Inflammatory macrophage treated with lipopolysaccharide for 1 hour (primary cell): ENCODE data around the gene ZNF586.
"Not testable (repeated sequence)": the region's sequence is repeated elsewhere in the genome, so short reads cannot be mapped to it uniquely, and the experiment has no call there.

Experiments used
- DNase-seq, 2 donors: peaks; one replicate each; pipeline ENCODE4 v3.0.0-alpha.2; 2020 to 2022

ZNF586 gene

DNA sequence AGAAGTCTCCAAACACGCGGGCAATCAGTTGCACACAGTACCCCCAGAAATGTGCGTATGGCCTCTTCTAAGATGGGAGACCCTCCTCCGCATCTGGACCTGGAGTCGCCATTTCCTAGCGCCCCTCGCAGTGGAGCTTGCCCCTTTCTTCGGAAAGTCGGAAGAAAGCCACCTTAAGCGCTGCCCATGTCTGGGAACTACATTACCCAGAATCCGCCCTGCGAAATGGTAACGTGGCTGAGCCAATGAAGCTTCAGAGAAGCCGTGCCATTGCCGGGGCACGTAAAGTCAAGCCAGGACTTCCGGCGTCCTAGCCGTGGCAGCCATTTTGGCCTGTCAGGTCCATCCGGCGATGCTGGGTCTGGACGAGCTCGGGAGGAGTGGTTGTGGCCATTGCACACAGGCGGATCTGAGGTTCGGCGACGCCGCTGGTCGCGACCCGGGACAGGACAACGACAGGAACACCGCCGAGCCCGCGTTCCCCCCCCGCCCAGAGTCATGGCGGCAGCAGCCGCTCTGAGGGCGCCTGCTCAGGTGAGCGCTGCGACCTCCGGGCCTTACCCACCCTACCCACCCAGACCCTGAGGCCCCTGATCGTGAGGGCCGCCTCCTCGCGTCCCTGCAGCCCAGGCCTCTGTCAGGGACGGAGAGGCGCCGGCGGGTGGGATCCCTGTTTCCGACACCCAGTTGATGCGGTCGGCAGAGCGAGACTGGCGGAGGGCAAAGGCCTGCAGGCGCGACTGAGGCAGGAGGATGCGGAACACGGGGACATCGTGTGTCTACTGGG lies at the start of gene ZNF586:
TSS of gene ZNF586 (plus strand) at position 332 of the 787 bp plus-strand sequence. CDS start at position 499, 167 bp downstream.
- peak; percentile 91 to 93 for DNase-seq

DNA sequence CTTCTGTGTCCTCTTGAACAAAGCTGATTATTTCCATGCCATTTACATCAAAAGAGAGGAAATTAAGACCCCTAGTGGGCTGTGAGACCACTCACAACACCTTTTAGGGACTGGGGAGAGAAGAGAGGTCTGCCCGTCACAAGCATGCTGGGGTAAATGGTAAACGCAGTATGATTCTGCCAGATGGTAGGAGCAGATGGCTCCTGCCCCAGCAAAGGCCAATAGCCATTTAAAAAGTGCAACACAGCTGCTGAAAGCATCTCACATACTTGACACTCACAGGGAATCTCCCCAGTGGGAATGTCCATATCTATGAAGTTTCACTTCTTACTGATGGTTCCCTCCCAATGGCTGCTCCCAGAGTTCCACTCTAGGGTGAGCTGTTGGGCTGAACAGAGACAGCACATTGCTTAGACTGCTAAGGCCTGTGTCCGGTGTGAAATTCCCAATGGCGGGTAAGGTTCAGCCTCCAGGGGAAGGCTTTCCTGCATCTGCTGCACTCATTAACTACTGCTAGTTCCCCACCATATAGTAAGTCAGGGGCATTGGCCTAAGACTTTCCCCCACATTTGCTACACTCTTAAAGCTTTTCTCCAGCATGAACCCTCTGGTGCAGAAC lies 49.5 kb upstream of the ZNF586 start:
- DNase-seq = no peak

DNA sequence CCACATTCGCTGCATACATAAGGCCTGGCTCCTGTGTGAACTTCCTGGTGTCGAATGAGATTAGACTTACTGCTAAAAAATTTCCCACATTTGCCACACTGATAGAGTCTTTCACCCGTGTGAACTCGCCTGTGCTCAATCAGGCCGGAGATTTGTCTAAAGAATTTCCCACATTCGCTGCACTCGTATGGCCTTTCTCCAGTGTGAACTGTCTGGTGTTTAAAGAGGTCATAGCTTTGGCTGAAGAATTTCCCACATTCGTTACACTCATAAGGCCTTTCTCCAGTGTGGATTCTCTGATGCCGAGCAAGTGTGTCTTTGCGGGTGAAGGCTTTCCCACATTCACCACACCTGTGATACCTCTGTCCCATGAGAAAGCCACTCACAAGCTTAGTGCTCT lies 48.6 kb upstream of the ZNF586 start:
- no peak for DNase-seq

DNA sequence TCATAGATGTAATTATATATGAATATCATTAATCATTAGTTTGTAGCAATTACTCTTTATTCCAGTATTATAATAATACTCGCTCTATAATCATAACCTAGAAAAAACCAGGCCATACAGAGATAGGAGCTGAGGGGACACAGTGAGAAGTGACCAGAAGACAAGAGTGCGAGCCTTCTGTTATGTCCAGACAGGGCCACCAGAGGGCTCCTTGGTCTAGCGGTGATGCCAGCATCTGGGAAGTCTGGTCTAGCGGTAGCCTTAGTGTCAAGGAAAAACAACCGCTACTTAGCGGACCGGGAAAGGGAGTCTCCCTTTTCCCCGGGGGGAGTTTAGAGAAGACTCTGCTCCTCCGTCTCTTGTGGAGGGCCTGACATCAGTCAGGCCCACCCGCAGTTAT lies 31.2 kb upstream of the ZNF586 start:
- DNase-seq = peak; percentile 20

DNA sequence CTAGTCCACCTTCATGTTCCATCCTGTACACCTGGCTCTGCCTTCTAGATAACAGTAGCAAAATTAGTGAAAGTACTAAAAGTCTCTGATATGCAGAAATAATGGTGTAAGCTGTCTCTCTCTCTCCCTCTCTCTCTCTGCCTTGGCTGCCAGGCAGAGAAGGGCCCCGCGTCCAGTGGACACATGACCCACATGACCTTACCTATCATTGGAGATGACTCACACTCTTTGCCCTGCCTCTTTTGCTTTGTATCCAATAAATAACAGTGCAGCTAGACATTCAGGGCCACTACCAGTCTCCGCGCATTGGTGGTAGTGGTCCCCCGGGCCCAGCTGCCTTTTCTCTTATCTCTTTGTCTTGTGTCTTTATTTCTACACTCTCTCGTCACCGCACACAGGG lies 30.7 kb upstream of the ZNF586 start:
- DNase-seq = not testable (repeated sequence)

DNA sequence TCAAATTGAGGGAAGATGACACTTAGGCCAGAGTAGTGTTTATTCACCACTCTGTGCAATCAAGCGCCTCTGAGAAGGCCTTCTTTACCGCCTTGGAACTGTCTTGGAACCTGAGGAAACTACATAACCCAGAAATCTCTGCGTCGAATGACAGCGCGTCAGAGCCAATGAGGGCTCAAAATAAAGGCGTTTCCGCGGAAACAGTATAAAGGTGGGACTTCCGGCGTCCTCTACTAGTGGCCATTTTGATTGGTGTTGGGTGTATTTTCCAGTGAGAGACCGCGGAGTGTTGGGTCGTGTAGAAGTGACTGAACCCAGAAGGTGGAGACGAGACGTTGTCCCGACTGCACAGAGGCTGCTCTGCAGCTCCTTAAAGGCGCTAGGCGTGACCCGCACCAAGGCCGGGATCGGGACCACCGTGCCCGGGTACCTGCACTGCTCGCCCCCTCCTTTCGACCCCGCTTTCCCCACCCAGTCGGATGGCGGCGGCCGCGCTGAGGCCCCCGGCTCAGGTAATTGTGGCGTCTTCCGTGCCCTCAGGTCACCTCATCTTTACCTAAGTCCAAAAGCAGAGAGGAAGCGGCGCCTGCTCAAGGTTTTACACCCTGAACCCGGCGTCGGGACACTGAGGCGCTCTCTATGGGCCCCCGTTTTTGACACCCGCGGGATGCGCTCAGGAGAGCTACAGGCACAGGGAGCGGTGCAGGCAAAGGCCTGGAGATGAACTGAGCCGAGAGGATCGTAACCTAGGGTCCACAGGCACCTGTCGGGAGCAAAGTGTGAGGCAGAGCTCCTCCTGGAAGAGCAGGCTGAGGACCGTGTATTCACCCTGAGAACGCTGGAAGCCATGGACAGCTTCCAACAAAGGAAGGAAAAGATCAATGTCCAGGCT lies 22.6 kb upstream of the ZNF586 start, which contains the start of gene ZNF776:
TSS of gene ZNF776 (plus strand) at position 236 of the 892 bp plus-strand sequence. CDS start at position 480, 244 bp downstream.
- peak; percentile 91 to 95 for DNase-seq

DNA sequence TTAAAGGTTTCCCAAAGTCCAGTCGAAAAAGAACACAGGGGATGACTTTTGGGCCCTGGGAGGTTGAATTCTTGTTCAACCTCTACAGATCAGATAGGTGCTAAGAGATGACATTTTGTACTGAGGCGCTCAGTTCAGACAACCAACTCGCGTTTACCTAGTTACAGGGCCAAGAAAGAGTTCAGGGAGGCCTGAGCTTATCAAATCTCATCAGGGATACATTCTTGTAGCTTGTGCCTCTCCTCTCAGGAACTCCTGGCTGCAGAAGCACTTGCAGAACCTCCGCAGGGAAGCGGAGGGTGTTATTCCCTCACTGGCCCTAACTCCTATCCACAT lies 22.0 kb upstream of the ZNF586 start:
- DNase-seq = no peak

DNA sequence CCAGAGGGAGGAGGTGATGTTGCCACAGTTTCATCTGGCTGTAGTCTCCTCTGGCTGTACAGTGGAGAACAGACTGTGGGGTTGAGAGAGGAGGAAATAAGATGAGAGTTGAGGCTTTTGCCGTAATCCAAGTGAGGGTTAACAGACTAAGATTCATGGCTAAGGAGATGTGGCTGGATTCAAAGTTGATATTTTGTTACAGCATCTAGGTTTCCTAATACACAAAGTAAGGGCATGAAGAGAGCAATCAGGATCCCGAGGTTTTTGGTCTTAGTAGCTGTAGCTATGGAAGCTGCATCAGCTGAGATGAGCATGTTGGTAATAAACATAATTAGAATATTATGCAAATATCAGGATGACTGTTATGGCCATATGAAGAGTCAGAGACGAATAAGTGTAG lies 21.4 kb upstream of the ZNF586 start:
- no peak for DNase-seq

DNA sequence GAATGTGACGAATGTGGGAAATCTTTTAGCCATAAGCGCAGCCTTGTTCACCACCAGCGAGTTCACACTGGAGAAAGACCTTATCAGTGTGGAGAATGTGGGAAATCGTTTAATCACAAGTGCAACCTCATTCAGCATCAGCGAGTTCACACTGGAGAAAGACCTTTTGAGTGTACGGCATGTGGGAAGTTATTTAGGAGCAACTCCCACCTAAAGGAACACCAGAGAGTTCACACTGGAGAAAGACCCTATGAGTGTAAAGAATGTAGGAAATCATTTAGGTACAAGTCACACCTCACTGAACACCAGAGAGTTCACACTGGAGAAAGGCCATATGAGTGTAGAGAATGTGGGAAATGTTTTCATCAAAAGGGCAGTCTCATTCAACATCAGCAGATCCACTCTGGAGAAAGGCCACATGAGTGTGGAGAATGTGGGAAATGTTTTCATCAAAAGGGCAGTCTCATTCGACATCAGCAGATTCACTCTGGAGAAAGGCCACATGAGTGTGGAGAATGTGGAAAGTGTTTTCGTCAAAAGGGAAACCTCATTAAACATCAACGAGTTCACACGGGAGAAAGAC lies 15.3 kb upstream of the ZNF586 start:
- no peak for DNase-seq

DNA sequence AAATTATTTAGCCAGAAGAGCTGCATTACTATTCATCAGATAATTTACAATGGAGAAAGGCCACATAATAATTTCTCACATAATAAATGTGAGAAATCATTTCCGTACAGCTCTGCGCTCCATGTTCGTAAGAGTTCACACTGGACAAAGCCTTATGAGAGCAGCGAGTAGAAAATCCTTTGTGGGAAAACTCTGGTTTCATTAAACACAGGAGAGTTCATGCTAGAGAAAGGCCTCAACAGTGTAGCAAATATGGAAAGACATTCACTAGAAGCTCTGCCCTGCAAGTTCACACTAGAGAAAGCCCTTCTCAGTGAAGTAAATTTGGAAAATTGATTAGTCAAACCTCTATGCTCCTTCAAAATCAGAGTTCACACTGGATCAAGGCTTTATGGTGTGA lies 14.4 kb upstream of the ZNF586 start:
- DNase-seq = no peak

DNA sequence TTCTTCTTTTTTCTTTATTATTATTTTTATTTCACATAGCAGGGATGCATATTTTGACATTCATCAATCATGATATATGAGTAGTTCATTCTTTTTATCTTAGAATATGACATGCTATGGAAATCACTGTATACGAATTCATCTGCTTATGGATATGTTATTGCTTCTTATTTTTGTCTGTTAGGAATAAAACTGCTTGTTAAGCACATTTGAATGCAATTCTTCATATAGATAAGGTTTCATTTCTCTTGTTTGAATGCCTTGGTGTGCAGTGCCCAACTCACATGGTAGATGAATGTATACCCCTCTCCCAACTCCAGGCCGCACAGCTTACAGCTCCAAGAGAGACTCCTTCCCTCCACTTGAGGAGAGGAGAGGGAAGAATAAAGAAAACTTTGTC lies 11.5 kb upstream of the ZNF586 start:
- no peak for DNase-seq

DNA sequence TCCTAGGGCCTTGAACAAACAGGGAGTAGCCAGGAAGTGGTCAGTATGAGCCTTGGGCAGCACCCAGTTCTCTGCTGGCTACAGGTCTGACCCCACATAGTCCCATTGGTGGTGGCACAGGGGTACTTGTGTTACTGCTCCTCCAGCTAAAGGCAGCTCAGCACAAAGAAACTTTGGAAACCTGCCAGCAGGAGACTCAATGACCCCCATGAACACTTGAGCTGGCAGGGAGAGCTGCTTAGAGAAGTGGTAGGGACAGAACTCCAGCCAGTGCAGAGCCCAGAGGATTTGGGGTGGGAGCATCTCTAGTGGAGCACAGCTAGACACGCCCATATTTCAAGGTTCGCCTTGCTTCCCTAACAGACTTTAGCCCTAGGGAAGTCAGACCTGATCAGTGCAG lies 10.4 kb upstream of the ZNF586 start:
- DNase-seq = no peak

DNA sequence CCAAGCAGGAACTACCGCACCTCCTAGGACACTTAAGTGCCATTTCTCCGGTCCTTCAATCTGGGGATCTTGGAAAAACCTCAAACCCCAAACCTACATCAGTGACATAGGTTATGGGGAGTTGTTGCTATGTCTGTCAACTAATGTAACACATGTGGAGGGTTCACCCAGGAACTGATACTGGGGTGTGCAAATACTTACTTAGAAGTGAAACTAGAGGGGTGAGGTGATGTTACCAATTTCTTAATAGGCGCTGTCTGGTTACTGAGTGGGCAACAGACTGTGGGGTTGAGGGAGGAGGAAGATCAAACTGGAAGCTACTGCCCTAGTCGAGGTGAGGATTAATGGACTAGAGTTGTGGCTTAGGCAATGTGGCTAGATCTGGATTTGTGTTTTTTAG lies 1.9 kb downstream of the ZNF586 start:
- peak; percentile 27 to 74 for DNase-seq

DNA sequence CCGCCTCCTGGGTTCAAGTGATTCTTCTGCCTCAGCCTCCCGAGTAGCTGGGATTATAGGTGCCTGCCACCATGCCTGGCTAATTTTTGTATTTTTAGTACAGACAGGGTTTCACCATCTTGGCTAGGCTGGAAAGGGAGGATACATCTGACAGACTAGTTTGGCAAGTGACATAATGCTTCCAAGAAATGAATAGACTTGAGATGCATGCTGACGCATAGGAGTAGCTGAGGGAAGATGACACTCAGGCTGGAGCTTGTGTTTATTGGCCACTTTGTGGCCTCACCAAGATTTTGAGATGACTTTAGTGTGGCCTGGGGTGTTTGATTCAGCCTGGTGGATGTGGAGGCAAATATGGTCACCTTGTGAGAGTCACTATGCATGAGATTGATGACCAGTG lies 4.0 kb downstream of the ZNF586 start:
- DNase-seq = peak in 1 of 2 donors; percentile 16

DNA sequence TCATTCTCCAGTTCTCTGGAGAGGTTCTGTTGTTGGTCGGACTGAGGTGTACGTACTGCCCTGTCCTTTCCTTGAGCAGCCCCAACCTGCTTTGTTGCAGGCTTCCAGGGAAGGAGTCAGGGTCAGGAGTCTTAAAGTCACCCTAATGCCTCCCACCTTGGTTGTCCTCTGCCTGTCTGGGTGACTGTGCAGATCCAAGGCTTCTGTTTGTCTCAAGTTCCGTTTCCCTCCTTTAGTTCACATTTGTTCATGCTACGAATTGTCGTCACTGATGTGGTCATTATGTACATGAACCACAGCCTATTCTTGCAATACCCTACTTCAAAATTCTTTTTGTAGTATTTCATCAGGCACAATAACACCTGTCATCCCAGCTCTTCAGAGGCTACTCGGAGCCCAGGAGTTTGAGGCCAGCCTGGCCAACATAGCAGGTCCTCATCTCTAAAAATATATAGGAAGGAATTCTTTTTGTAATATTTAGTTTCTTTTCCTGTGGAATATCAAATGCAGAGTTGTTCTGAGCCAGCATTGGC lies 7.4 kb downstream of the ZNF586 start:
- no peak for DNase-seq

DNA sequence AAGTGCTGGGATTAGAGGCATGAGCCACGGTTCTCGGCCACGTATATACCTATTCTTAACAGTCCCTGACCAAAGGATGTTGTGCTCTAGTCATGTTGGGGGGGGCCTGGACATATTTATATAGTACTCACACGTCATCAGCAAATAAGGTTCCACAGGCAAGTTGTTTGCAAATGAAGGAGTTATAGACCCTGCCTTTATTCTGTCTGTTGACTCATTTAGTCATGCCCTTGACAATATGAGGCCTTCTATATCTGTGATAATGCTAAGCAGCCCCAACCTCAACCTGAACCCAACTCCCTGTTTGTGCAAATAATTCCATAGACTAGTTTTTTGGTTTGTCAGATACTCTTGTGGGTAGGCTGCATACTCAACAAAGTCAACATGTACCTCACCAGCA lies 8.9 kb downstream of the ZNF586 start:
- no peak for DNase-seq

DNA sequence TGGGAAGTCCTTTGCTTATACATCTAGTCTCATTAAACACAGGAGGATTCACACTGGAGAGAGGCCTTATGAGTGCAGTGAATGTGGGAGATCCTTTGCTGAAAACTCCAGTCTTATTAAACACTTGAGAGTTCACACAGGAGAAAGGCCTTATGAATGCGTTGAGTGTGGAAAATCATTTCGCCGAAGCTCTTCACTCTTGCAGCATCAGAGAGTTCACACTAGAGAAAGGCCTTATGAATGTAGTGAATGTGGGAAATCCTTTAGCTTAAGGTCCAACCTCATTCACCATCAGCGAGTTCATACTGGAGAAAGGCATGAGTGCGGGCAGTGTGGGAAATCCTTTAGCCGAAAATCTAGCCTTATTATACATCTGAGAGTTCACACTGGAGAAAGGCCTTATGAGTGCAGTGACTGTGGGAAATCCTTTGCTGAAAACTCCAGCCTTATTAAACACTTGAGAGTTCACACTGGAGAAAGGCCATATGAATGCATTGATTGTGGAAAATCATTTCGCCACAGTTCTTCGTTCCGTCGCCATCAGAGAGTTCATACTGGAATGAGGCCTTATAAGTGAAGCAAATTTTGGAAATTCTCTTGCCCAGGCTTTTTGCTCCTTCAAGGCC lies 9.9 kb downstream of the ZNF586 start:
- no peak for DNase-seq

DNA sequence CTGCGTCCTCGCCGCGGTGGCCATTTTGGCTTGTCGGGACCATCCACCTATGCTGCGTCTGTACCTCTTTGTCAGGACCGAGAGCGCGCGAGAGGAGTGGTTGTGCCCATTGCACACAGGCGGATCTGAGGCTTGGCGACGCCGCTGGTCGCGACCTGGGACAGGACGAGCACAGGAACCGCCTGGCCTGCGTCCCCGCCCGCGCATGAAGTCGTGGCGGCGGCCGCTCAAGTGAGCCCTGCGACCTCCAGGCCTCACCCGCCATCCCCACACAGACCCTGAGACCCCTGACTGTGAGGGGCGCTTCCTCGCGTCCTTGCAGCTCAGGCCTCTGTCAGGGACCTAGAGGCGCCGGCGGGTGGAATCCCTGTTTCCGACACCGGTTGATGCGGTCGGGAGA lies 16.8 kb downstream of the ZNF586 start:
- no peak for DNase-seq

DNA sequence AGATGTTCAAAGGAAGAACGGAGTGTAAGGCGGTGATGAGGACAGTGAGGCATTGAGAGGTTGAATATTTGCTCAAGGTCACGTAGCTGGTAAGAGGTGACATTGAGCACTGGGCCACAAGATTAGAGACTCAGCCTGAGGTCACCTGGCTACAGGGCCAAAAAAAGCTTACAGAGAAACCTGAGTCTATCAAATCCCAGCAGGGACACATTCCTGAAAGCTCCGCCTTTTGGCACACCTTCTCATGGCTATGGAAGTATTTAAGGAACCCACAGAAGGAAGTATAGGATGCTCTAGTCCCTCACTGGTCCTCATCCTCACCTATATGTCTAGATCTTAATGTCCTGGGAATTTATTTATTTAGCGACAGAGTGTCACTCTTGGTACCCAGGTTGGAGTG lies 17.4 kb downstream of the ZNF586 start:
- DNase-seq = no peak

DNA sequence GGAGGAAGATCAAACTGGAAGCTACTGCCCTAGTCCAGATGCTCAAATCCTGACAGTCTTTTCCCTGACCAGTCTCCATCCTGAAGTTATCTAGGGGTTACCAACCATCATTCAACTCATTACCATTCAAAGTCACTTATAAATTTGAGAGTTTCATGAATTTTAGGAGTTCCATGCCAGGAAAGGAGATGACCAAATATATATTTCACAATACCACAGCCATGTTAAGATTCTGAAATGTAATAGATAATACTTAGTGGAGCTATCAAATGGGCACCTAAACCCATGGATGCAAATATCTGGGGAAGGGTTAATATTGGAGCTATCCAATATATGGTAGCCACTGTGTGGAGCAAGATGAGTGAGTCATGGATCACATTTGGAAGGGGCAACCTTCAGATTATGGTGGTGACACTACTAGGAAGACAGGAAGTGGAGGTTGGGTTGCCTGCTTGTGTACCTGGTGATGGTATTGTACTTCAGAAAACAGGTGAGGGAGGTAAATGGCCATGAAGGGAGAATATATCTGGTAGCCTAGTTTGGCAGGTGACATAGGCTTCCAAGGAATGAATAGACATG lies 18.7 kb downstream of the ZNF586 start:
- no peak for DNase-seq

DNA sequence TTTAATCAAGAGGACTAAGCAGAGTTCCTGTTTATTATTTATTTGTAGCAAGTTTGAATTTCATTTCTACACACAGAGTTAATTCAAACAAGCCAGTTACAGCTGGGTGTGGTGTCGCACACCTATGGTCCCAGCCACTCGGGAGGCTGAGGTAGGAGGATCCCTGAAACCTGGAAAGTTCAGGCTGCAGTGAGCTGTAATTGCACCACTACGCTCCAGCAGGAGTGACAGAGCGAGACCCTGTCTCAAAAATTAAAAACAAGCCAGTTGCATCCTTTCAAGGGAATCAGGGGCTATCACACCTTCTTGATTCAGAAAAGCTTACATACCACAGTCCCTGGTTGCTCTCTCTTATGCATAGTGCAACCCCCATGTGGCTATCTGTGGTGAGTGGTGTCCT lies 19.8 kb downstream of the ZNF586 start:
- DNase-seq = no peak

DNA sequence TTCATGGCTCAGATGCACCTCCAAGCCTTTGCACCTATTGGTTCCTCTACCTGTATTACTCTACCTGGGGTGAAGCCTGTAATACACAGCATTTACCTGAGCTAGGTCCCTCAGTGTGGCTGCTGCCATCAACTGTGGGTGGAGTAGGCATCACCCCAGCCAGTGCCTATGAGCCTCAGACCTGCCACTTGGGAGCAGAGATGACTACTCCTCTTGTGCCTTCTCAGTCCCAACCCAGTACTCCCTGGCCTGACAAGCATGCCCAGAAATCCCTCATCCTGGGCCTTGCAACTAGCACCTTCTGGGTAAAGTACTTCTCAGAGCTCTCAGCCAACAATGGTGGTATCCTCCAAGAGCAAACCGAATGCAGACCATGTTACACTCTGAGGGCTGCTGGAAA lies 27.1 kb downstream of the ZNF586 start:
- DNase-seq = not testable (repeated sequence)
